ENCODE measurements around the gene FUZ.

- TF ChIP-seq CTCF (IDR thresholded peaks at IDR 0.05) = no peak
- no peak for TF ChIP-seq POLR2A (IDR thresholded peaks at IDR 0.05)
Measured at GRCh38 chr19:49823472-49823871, 10.4 kb upstream of the FUZ start.
